Stimulated activated CD4-positive, alpha-beta T cell treated with anti-CD3 and anti-CD28 coated beads, Interleukin-2, amount 100 ng/mL, for 48 hours (primary cell): Measurements from ENCODE around the gene WWOX.

ENCODE experiments used
- DNase-seq, 2 donors: peaks; one replicate each; pipeline ENCODE4 v3.0.0-alpha.2; 2020

WWOX gene

DNA sequence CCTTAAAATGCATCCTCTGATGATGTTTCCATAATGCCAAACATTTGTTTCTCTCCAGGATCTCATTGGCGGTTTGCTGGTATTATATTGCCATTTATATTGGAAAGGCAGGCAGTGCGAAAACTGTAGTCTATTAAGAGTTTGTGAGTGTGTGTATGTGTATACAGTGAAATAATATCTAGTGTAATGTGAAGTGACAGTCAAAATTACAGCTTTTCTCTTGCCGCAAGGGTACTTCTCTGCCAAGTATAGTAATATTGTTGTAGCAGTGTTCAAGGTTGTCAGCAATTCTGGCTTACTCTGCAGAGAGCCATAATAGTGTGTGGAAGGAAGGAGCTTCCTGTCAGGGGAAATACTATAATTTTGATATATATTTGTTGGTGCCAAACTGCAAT, 178.6 kb downstream of the WWOX start:
- no peak for DNase-seq

DNA sequence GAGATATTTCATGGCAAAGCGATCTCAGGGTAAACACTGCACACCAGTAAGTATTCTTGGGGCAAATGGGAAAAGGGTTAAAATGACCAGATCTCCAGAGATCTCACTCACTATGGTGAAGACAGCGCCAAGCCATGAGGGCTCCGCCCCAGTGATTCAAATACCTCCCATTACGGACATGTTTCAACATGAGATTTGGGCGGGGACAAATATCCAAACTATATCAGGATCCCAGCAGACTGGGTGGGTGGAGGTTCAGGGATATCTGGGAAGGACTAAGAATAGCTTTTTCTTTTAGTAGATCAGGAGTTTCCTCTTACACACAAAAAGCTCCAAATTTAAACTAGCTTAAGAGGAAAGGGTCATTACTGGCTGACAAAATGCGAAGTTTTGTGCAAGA, 181.7 kb downstream of the WWOX start:
- no peak for DNase-seq

DNA sequence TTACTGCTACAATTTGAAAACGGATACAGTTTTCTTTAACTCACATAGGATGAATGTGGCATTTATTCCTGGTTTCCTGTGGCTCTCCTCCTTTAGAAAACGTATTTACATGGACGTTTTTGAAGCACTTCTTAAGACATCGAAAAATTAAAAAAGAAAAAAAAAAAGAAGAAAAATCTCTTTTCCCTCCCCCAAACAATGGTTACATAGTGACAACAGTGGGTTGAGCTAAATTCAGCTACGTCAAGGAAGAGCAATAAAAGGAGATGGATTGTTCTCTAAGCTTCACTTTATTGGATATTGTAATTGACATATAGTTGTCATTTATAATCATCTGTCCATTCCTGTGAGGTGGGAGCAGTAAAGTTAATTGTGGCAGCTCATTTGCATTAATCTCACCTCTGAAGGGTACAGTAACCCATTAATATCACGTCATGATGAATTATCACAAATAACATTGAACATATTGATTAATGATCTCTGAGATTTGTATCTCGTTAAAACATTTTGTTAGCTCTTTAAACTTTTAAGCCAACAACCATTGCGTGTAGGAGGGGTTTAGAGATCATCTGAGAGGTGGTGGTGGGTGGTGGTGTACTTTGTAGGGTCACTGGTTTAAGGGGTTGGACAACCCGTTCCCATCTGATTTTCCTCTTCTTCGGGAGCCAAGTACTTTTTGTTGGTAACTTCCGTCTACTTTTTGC, 184.2 kb downstream of the WWOX start:
- DNase-seq: no peak

DNA sequence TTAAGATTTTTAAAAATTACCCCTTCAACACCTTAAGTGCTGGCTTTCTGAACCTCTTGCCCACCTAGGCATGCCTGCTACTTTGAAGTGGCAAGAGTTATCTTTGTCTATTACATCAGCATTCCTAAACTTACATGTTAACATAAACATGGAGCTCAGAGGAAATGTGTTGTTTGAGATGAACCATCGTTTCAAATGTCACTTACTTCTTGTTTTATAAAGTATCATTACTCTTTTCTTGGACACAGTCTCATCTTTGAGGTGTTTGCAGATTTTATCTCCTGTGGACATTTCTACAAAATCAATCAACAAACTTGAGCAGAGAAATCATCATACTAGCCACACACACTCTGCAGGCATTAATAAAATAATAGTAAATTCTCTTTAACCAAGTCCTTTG, 184.9 kb downstream of the WWOX start:
- no peak for DNase-seq

DNA sequence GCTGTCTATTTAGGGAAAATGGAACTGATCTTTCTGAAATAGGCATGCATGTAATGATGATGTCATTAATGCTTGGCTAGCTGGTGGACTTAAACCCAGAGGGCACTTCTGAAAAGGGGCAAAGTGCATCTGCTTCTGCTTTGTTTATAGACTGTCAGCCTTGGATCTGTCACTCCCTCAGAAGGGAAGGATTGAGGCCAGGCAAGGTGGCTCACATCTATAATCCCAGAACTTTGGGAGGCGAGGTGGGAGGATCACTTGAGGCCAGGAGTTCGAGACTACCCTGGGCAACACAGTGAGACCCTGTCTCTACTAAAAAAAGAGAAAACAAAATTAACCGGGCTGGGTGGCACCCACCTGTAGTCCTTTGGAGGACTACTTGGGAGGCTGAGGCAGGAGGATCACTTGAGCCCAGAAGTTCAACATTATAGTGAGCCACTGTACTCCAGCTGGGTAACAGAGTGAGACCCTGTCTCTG, 185.5 kb downstream of the WWOX start:
- no peak for DNase-seq

DNA sequence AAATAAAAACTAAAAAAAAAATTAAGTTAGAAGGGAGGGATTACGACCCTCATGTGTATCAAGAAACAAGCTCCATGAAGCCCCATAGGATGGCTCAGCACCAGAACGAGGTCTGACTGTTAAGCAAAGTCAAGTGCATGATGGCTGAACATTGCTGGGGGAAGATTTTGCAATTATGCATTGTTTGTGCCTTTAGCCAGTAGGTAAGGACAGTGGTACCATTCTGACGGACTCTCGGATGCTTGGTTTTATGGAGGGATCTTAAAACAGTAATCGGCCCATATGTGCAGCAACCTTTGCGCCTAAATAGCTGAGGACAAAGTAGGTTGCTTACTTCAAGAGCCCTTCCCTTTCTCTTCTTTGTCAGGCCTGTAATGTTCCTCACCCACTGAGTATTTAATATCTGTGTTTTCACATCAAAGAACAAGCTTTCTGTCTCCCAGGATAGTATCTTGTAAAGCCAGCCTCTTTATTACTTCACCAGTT, 186.0 kb downstream of the WWOX start:
- DNase-seq: no peak

DNA sequence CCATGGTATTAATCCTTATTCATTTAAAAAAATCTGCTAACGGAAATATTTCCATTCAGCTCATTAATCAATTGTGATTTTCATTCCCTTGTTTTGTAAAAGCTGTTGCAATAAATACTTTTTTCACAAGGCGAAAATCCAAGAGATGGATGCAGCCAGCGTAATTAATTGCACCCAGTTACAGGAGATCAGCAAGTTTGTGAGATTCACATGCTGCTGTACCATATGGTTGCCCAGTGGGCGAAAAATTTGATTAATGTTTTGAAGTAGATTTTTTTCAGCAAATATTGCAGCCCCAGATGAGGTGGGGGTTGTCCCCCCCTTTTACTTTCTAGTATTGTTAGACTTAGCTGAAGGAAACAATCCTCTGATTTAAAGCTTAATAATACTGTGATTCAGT, 186.6 kb downstream of the WWOX start:
- no peak for DNase-seq

DNA sequence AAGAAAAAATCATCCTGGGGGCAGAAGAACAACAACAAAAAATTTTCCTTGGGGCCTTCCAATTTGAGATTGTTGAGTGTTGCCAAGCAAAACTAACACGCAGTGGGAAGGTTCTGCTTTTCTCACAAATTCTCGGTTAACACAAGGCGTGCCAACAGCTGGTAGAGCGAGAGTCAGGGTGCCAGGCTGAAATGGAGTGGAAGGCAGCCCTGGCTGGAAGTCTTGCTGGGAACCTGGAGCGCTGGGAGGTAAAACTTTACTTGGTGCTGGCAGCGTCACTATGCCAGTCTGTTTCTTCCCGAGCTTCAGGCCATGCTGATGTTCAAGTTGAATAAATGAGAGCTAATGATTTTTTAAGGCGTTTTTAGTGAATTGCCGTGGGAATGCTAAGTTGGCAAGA, 189.4 kb downstream of the WWOX start:
- no peak for DNase-seq

DNA sequence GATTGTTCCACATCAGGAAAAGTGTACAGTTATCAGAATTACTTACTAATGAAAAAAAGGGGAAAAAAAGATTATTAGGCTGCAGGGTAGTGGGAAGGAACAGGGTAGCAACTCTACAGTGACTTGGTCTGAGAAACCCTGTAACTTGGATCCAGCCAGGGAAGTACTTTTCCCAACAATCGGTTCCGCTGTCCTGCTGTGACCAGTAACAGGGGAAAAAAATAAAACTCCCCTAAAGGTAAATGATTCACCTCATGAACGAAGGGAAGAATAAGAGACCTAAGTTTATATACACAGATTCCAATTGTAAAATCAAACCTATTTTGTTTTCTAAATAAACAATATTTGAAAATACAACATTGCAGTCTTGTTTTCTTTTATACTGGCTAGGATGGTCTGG, 189.9 kb downstream of the WWOX start:
- no peak for DNase-seq

DNA sequence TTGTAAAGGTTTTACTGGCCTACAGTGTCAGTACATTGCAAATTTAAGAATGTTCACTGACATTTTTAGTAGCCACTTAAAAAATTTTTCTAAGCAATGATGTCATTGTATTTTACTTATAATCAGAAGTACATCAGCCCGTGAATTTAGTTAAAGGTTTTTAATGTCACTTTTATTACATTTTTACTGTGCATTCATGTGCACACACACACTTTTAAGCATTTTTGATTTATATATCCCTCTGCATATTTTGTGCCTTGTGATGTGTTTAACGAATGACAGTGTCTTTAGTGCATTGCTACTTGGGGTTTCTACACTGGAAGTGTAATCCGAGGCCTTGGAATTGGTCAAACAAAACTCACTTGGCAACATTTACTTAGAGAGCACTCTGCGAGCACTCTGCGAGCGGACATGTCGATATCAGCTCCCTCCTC, 190.4 kb downstream of the WWOX start:
- DNase-seq: no peak

DNA sequence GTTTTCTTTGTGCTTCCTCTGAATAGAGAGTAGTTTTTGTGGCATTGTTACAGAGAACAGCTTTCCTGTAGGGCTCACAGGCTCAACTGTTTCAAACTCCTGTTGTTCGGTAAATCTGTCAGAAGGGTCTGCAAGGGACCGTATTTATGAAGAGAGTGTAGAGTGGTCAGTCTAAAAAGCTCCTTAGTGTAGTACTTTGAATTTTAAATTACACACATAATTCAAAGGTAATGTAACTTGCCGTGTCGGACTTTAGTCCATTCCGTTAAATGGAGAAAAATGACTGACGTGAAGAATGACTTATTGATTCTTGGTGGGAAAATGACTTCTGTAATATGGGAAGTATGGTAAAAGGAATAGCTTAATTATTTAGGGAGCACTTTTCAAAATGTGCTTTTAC, 190.9 kb downstream of the WWOX start:
- no peak for DNase-seq

DNA sequence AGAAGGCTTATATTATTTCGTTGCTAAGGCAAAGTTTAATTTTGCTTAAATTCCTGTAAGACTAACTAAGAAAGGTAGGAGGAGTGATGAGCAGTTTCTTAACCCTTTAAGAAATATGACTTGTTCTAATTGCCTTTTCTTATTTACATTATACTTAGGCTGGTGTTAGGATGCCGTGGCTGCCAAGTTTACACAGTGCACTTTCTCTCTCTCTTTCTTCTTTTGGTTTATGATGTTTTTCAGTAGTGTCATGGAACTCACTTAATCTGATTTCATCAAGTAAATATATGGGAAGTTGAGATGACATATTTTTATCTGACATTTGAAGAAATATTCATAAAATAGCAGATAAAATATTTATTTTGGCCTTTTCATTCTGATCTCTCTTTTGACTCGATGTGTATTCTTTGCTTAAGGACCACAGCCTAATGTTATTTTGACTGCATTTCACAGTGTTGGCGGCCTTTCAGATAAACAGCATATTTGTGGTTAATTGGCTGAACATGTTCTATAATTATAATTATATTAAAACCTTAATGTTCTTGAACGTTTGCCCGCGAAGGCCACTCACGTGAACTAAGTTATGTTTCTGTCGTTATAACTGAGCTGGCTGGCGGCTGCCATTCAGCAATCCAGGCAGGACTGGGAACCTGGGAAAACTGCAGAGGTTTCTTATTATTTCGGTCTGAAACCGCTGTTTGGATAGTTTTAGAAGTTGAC, 191.6 kb downstream of the WWOX start:
- no peak for DNase-seq

DNA sequence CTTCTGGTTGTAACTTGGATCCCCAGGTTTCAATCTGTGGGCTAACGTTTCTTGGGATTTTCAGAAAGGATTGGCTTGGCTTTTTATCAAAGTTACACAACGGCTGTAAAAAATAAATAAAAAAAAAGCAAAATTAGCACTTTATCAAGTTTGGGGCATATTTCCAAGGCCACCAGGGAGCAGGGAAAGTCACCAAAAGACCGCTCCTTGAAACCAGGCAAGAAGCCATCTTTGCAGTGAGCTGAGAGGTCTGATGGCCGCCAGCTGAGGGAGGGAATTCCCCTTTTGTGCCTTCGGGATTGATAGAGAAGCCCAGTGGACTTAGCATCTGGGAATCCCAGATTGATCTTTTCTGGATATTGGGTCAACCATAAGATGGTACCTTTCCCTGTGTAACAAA, 192.2 kb downstream of the WWOX start:
- DNase-seq: no peak

DNA sequence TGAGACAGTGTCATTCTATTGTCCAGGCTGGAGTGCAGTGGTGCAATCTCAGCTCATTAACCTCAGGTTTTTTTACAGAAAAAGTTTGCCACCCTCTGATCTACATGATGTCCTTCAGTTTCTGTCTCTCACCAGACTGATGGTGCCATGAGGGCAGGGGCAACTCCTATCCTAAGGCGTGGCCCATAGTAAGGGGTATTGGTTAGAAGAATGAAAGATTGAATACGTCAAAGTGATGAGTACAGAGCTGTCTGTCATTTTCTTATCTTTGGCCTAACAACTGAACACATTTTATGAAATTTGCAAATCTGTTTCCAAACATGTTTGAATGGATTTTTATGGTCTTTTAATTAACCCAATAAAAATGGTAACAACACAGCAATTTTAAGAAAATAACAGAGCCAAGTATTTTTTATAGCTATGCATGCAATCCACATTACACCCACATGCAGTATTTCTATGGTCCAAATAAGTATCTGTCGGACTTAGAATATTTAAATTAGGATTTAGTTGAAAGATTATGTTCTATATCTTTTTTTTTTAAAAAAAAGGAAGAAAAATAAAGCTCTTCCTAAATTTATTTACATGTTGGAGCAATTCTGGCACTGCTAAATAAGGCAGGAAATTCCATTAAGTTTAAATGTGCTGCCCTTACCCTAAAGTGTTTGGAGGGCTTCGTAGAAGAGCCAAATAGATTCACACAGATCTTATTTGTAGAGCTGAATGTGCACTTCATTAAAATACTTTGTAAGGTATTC, 192.8 kb downstream of the WWOX start:
- DNase-seq: no peak

DNA sequence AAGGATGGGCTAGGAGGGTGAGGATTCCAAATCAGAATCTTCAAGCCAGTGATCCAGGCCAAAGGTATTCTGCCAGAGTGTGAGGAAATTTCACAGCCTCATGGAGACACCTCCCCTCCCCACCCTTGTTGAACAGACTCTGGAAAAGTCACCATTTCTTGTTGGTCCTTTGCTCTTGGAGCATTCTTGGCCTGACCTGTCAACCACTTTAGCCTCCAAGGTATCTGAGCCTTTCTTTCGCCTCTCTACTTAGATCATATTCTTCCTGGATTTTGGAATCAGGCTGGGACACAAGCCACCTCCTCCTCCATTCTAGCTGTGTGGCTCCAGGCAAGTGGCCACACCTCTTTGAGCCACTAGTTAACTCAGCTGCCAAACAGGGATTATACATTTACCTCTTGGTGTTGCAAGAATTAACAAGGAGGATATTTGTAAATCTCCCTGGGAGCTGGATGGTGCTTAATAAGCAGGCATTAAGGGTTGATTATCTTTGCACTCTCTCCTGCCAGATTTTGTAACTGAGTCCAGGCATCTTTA, 193.5 kb downstream of the WWOX start:
- no peak for DNase-seq

DNA sequence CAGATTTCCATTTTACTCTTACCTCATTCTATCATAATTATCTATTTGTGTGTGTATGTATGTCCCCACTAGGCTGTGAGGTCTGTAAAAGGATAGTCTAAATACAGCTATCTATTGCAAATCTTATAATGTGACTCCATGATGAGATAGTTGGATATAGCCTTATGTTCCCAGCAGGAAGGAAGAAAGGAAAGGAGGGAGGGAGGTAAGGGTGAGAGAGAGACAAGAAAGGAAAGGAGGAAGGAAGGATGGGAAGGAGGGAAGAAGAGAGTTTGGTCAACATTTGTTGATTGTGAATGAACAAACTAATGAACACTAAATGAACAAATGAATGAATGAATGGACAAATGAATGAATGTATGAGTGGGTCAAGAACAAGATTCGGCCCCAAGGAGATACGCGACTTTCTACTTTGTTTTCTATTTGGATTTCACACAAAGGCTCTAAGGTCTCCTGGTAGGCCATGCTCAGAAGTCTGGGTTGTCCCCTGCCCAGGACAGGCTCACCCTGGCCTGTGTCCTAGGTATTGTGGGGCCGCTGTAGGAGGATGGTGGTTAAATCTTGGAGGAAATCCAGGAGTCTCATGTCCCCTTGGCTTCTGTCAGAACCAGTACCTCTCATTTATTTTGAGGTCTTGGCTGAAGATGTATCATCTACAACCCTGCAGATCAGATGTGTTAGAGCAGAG, 195.2 kb downstream of the WWOX start:
- no peak for DNase-seq

DNA sequence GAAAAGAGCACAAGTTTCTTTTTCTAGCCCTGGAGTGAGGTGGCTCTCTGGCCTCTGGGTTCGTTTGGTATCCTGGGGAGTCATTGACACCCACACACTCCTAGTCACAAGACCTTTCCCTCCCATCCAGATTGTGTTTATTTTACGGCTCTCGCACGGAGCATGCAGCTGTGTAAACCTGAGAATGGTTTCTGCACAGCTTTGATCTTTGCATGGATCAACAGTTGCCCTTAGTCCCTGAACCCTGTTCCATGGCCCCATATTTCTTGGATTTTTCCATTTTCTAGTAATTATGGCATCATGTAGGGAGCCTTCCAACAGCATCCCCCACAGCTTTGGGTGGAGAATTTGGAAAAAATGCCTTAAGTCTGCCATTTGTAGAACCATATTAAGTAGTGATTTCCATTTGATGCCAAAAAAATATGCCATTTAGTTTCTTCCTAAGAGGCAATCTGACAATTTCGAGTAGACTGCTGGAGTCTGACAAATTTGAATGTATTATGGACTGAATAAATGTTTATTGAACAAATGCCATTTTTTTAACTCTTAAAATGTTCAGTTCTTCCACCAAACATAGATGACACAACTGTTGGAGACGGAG, 197.7 kb downstream of the WWOX start:
- DNase-seq: no peak

DNA sequence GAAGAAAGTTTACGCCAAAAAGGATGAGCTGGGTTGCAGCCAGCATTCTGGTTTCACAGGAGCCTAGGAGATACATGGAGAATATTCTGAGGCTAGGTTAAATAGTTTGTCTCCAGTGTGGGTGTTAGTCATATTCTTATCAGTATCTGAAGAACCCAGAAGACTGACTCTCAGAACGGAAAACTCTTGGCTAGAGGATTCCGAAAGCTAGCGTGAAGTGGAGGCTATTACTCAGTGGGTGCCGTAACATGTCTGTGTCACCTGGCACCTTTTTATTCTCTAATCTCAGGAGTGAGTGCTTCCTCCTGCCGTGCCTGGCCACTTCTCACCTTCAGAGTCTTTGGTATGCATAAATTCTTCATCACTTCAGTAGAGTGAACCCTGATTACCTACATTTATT, 199.5 kb downstream of the WWOX start:
- DNase-seq: no peak

DNA sequence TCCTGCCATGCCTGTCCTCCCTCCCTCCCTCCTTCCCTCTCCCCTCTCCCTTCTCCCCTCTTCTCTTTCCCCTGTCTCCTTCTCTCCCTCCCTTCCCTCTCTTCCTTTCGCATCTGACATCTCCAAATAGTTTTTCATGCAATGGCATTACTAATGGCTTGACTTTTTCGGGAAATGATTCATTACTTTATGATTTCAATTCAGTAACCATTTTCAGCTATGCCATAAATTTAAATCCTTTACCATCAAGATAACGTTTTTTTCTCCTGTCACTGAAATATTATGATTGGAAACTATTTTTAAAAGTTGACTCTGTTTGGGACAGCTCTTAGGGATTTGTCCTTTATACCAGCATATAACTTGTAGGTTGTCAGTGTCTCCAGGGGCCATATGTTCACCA, 201.0 kb downstream of the WWOX start:
- no peak for DNase-seq

DNA sequence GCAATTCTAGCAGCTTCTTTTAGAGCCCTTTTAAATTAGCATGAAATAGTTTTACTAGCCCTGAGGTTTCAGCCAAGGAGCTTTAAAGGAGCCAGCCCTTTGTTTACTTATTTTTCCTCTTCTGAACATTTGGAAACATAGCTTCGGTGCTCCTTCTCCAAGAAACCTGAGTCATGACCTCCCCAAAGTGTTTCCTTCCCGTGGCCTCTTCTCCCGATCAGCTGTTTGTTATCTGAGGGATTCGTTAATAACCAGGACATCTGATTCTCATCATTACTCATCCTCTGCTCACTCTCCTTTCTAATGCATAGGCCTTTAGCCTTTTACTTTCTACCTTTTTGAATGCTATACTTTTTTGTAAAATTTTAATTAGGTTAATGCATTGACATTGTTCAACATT, 204.5 kb downstream of the WWOX start:
- DNase-seq: no peak

DNA sequence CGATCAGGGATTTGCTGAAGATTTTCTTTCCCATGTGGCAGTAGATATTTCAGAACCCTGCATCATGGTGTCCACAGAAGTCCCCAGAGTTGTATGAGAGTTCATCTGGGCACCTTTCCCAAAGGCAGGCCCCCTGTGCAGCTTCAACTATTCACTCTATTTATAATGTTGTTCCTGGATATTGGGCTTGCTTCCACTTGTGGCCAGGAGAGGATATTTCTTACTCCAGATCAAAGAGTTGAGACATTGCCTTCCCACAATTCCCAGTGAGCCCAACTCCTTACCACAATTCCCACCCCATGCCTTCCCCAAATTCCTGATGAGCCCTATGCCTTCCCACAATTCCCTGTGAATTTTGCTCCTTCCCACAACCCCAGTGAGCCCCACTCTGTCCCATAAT, 206.9 kb downstream of the WWOX start:
- DNase-seq: no peak

DNA sequence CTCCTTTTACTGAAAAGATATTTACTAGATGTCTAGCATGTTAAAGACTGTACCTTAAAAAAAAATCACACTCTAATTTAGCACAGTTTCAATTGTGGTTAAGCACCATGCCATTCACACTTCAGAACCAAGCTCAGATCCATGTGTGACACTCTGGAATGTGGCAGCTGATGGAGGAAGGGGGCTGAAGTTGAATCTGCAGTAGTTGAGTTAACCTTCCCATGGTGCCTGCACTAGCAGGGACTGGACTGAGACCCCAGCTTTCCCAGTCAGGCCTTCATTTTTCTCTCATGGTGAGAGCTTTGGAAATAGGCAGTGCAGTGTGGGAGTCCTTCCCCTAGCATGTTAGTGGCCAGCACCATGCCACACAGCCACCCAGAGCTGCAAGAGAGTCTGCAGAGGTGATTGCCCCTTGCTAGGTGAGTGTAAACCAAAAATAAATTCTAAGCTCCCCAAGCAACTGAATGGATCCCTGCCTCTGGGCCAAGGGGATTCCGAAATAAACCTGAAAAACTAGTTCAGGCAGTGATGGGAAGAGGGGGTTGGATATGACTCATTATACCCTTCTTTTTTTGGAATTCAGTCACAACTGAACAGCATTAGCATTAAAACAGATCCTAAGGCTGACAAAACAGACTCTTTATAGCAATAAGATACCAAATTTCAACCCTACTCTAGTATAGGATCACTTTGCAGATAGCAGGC, 208.5 kb downstream of the WWOX start:
- no peak for DNase-seq
